ENCODE results near the gene PAPSS2. TPM values are rescaled to one million over a fixed set of nuclear protein-coding genes. Genes with fewer than 3 reads are reported as not detected.
"Not testable (repeated sequence)": the region's sequence is repeated elsewhere in the genome, so short reads cannot be mapped to it uniquely, and the experiment has no call there.

Gene PAPSS2
- total RNA-seq, 1 donor from 2014 or later = 52.6 TPM

GRCh38 chr10:87642486-87642885 lies 17.2 kb upstream of the PAPSS2 start:
- no peak for DNase-seq (ENCODE audit: low read depth in 2 of 2)

- no peak for DNase-seq (ENCODE audit: low read depth in 2 of 2)
Observed at GRCh38 chr10:87642988-87643387, 16.7 kb upstream of the PAPSS2 start.

- DNase-seq (ENCODE audit: low read depth in 2 of 2) = no peak
Observed at GRCh38 chr10:87643920-87644319, 15.8 kb upstream of the PAPSS2 start.

- DNase-seq (ENCODE audit: low read depth in 2 of 2) = not testable (repeated sequence)
Observed at GRCh38 chr10:87644500-87644899, 15.2 kb upstream of the PAPSS2 start.

GRCh38 chr10:87646192-87646909 lies 13.3 kb upstream of the PAPSS2 start:
- DNase-seq (ENCODE audit: low read depth in 2 of 2) = no peak

GRCh38 chr10:87646935-87647334 lies 12.7 kb upstream of the PAPSS2 start:
- DNase-seq (ENCODE audit: low read depth in 2 of 2) = no peak

- DNase-seq (ENCODE audit: low read depth in 2 of 2) = no peak
Observed at GRCh38 chr10:87650838-87651589, 8.7 kb upstream of the PAPSS2 start.

- no peak for DNase-seq (ENCODE audit: low read depth in 2 of 2)
Observed at GRCh38 chr10:87651801-87652200, 7.9 kb upstream of the PAPSS2 start.

- DNase-seq (ENCODE audit: low read depth in 2 of 2) = no peak
Observed at GRCh38 chr10:87652261-87652660, 7.4 kb upstream of the PAPSS2 start.

- DNase-seq (ENCODE audit: low read depth in 2 of 2) = no peak
Observed at GRCh38 chr10:87654212-87654611, 5.5 kb upstream of the PAPSS2 start.

GRCh38 chr10:87656431-87657072 lies 3.1 kb upstream of the PAPSS2 start:
- DNase-seq (ENCODE audit: low read depth in 2 of 2) = peak; percentile 52 to 65

GRCh38 chr10:87657371-87657770 lies 2.3 kb upstream of the PAPSS2 start:
- peak; percentile 95 to 96 for DNase-seq (ENCODE audit: low read depth in 2 of 2)

- peak in 1 of 2 donors; percentile 81 for DNase-seq (ENCODE audit: low read depth in 2 of 2)
Observed at GRCh38 chr10:87658321-87658795, 1.3 kb upstream of the PAPSS2 start.

- DNase-seq (ENCODE audit: low read depth in 2 of 2) = peak in 1 of 2 donors; percentile 23
Observed at GRCh38 chr10:87658858-87659555, 671 bp upstream of the PAPSS2 start.

GRCh38 chr10:87660484-87661133 lies 931 bp downstream of the PAPSS2 start:
- peak in 1 of 2 donors; percentile 70 for DNase-seq (ENCODE audit: low read depth in 2 of 2)

GRCh38 chr10:87661861-87662785 lies 2.4 kb downstream of the PAPSS2 start:
- DNase-seq (ENCODE audit: low read depth in 2 of 2) = peak; percentile 48 to 66

- no peak for DNase-seq (ENCODE audit: low read depth in 2 of 2)
Observed at GRCh38 chr10:87664276-87664701, 4.6 kb downstream of the PAPSS2 start.

- no peak for DNase-seq (ENCODE audit: low read depth in 2 of 2)
Observed at GRCh38 chr10:87667493-87667892, 7.8 kb downstream of the PAPSS2 start.

- no peak for DNase-seq (ENCODE audit: low read depth in 2 of 2)
Observed at GRCh38 chr10:87668324-87669074, 8.8 kb downstream of the PAPSS2 start.

All from dermis microvascular lymphatic vessel endothelial cell (primary cell).